DMS 273 (cell line): Measurements from ENCODE around the gene APBA2.

ENCODE experiments used
- DNase-seq: peaks from one replicate; lab custom pipeline; 2025; ENCODE audit not compliant: unreplicated experiment; lab: John Stamatoyannopoulos, UW

The APBA2 gene

DNA sequence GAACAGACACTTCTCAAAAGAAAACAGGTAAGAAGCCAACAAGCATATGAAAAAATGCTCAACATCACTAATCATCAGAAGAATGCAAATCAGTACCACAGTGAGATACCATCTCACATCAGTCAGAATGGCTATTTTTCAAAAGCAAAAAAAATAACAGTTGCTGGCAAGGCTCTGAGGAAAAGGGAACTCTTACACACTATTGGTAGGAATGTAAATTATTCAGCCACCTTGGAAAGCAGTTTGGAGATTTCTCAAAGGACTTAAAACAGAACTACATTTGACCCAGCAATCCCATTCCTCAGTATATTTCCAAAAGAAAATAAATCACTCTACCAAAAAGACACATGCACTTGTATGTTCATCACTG is 95.6 kb downstream of the APBA2 start:
- no peak for DNase-seq

DNA sequence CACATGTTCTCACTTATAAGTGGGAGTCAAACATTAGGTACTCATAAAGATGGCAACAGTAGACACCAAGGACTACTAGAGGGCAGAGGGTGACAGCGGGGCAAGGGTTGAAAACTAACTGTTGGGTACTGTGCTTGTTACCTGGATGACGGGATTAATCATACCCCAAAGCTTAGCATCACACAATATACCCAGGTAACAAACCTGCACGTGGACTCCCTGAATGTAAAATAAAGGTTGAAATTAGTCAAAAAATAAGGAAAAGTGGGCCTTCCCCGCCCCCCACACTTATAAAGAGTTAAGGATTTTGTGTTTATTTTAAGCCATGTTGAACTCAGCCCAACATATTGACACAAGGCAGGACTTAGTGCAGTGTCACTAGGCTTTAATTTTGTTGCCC is 96.1 kb downstream of the APBA2 start:
- no peak for DNase-seq

DNA sequence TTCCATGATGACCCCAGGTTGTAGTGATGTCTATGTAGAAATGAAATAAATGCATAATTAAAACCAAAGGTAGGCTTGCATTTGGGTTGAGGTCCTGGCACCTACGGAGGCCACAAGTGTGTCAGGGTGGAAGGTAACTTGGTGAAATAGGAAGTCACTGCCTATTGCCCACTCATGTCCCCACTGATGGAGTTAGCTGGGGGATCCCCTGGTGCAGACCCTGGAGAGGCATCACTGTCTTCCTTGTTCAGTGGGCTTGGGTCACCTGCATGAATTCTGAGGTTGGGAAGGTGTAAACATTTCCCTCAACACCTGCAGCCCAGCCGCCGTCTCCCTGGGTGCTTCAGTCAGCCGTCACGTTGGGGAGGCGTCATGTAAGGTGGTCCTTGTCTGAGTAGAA is 97.1 kb downstream of the APBA2 start:
- DNase-seq, result no peak

DNA sequence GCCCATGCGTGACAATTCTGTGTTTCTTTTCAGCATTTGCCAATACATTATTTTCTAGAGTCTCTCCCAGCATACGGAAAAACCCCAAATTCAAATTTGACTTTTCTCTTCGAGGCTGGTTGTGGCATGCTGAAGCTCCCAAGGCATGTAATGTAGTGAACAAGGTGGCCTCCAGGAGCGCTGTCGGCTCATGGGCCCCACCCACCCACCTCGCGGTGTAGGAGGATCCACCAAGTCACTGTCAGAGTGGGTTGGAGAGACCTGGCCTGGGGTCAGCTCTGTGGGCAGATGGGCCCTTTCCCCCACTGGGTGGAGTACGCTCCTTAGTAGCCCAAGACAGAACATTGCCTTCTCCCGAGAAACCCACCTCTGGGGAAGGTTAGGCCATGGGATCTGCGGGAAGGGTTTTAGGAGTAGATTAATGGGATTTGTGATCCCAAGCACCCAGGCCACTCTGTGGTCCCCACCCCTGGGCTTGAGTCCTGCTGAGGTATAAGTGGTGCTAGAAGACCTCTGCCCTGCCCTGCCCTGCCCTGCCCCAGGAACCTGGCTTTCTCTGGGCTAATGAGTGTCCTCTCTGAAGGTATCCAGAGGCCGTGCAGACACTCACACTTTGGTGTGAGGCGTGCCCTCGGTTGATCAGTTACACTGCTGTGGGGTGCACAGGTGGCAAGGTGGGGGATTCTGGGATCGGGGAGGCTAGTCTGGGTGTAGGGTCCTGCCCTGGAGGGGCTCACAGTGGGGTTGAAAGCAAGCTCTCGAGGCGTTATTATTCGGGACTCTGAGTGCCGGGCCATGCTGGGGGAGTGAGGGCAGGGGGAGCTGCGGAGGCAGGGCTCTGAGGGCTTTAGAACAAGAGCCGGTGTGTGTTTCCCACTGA is 97.9 kb downstream of the APBA2 start:
- no peak for DNase-seq

DNA sequence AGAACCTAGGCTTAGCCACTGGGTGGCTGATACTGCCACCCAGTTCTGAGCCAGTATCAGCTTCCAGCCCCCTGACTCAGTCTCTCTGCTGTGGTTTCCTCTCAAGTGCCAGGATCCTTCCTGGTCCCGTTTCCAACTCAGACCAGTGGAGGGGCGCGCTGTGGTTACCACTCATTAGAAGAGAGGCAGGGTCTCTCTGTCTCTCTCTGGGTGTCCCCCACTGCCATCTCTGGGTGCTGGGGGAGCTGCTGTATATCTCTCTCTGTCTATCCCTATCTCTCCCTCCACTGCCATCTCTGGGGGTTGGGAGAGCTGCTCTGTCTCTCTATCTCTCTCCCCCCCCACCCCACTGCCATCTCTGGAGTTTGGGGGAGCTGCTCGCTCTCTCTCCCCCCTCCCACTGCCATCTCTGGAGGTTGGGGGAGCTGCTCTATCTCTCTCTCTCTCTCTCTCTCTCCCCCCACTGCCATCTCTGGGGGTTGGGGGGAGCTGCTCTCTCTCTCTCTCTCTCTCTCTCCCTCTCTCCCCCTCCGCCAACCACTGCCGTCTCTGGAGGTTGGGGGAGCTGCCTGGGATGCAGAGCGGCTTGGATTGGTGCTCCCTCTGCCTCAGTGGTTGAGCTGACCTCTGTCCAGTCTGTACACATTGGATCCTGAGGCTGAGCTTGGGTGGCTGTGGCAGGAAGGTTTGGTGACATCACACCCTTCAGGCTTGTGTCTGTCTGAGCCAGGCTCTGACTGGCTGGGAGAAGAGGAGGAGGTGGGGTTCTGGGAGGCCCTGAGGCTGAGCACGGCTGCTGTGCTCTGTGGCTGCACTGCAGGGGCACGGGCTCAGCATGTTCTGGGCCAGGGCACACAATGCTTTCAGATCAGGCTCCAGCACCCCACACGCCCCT is 98.9 kb downstream of the APBA2 start:
- DNase-seq, result no peak

DNA sequence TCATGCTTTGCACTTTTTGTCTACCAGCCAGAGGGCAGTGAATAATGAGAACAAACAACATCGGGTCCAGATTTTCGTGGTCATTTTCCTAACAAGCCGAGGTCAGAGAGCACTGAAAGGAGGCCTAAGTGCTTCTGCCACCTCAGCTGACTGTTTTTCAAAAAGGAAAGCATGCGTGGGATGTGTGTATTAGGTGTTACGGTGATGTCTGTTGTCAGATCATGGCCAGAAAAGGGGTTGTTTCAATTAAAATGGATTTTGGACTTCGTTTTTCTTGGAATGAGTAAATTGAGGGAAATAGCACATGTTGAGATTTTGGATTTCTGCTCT is 99.5 kb downstream of the APBA2 start:
- no peak for DNase-seq

DNA sequence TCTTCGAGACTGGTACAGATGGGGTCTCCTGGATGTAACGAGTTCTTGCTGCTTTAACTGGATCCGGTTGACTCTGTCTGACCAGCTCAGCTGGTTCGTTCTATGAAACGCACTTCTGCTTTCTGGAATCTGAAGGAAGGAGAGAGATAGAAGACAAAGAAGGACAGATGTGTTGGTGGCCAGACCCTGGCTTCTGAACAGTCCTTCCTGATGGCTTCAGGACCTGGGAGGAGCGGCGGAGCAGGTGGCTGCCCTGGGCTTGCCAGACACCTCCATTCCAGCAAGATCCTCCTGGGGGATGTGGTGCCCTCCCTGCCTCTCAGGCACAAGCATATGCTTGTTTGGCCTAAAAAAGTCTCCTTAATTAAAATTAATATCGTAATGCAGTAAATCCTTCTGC is 99.9 kb downstream of the APBA2 start:
- DNase-seq, result no peak

DNA sequence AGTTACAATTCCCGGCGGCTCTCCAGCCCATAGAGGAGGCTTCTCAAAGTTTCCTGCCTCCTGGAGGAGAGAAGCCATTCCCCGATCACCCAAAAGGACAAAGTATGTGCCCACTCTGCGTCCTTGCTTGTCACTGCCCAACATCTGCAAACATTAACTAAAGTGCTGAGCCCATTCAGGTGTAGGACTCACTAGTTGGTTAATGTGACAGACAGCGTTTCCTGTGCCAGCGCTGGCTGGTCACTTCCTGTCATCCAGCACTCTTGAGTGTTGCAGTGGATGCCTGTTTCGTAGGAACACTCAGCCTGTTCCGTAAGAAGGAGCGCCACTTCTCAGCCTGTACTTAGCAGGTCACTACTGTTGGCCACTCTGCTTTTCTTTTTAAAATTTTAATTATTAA is 100.3 kb downstream of the APBA2 start:
- no peak for DNase-seq

DNA sequence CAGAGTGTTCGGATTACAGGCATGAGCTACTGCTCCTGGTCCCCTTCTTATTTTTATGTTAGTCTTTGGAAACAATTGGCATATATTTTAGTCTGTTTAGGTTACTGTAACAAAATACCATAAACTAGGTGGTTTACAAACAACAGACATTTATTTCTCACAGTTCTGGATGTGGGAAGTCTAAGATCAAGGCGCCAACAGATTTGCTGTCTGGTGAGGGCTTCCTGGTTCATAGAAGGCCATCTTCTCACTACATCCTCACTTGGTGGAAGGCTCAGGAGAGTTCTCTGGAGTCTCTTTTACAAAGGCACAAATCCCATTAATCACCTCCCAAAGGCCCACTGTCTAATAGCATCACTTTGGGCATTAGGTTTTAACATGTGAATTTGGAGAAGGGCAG is 101.0 kb downstream of the APBA2 start:
- no peak for DNase-seq

DNA sequence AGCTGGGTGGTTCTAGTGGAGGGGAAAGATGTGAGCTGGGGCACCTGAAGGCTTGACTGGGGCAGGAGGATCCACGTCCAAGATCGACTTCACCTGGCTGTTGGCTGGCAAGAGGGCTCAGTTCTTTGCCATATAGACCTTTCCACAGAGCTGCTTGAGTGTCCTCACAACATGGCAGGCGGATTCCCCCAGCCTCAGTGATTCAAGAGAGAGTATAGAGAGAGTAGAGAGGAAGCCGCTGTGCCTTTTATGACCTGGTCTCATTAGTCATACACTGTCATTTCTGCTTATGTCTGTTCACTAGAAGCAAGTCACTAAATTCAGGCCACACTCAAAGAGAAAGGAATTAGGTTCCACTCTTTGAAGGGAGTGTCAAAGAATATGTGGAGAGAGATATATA is 101.6 kb downstream of the APBA2 start:
- DNase-seq, result no peak

DNA sequence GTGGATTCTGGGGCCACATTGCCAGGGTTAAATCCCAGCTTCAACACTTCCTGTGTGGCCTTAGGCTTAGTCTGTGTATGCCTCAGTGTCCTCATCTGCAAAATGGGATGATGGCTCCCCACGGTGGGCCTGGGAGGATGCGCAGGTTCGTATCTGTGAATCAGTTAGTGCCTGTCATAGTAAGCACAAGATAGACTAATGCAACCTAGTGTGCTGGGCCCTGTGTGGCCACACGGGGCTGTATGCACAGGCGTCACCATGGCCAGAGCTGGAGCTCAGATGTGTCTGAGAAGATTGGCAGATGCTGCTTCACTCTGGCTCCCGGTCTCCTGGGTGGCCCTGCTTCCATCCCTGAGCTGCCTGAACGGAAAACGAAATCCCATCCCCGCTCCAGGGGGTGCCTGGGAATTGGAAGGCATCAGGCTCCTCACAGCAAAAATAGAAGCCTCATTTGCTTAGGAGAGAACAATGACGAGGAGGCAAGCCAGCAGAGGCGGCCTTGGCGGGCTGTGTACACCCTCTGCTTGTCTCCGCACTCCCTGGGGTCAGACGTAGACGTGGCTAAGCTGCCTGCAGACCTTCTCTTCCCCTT is 103.6 kb downstream of the APBA2 start:
- DNase-seq, result peak; percentile 10

DNA sequence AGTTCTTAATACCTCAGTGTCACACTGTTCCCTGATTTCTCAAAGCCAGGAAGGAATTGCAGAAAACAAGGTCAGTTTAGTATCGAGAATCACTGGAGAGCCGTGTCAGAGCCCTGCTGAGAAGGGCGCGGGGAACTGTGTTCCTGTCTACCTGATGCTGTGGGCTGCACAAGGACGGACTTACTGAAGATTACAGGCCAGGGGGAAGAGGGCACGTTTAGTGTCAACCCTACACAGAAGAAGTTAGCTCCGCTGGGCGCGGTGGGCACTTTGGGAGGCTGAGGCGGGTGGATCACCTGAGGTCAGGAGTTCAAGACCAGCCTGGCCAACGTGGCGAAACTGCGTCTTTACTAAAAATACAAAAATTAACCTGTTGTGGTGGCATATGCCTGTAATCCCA is 104.1 kb downstream of the APBA2 start:
- no peak for DNase-seq

DNA sequence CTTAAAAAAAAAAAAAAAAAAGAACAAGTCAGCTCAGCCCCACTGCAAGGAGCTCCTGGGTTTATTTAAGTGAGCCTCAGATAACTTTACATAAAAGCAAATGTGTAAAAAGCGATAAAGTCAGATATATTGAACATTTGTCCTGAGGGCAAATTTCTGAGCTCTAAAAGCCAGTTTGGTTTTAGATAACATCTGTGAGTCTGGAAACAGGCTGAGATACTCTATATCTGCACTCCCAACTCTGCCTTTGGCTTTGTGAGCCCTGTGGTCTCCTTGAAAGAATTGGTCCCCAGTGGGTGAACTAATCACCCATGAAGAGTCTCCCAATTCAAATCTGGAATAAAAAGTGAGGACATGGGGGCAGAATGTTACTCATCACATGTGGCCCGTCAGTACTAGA is 104.6 kb downstream of the APBA2 start:
- DNase-seq, result no peak

DNA sequence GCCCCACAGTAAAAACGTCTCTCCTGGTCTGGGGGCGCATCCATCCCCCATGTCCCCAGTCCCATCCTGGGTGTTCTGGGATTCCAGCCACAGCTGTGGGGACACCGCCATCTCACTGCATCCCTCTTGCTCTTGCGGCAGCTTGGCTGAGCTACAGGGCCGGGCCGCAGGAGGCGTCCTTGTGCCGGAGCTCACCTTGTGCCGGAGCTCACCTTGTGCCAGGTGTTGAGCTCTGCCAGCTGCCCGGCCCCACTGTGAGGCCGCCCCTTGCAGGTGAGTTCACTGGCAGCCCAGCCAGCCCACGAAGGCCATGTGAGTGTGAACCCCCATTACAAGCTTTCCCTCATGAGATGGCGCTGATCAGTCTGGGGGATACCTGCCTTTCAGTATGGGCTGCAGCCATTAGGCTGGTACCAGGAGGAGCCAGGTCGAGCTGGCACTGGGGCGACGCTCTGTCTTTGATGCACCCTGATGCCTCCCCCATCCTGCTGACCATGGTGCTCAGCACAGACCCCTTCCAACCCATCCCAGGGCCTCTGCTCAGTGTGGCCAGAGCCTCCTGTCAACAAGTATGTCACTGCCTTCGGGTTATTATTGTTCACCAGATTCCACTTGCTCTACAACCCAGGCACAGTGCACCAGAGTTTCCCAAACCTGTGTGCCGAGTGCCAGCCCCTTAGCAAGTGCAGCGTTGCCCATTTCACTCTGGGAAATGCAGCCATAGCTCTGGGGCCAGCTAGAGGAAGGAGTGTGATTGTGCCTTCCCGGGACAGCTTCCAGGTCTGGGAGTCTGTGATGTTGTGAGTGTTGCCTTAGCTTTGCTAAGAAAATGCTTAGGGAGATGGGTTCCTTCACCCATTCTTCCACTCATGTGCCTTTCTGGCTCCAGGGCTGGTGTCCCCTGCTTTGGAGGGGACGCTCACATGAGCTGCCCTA is 105.7 kb downstream of the APBA2 start:
- no peak for DNase-seq

DNA sequence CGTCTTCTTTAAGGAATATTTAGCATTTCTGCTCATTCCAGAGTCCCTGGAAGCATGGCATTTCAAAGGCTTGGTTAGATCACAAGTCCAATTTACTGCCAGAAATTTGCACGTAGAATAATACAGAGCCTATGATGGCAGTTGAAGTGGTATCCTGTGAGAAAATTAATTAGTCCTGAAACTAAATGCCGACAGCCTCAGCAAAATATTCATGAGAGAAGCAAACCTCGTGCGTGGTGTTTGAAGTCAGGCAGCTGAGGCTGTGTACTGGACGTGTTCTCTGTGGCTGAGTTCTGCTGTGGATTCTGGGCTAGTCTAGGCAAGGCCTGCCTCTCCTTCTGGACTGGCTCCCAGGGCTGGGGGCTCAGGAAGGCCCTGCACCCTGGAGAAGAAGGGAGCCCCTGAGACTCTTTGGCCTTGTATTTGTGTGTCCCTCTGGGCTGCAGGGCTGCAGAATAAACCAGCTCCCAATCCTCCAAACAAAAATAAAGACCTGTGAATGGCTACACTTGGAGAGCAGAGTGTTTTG is 106.6 kb downstream of the APBA2 start:
- DNase-seq, result no peak

DNA sequence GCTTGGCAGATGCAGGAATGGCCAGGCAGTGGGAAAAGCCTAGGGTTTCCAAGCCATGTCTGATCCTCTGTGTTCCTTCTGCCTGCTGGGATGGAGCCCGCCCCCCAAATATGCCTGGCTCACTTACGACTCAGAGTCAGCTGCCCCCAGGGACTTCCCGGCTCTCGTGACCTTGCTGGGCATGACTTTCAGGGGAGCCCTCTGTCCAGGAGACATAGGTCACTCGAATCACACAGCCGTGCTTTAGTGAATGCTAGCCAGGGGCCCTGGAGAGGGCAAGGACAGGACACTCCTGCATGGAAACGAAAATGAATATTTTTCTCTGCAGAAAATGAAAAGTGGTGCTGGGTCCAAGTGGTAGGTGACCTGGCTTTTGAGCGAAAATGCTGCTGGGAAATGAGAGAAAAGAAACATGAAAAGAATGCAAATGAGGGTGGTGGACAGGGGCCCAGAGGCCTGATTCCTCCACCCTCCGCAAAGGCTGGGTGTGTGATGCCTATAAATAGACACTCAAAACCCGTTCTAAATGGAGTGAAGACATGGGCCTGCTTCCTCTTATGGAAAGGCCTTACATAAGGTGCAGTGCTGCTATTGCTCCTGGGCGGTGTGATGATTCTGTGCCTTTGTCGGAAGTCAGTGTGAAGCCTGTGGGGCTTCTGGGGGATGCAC is 107.4 kb downstream of the APBA2 start:
- no peak for DNase-seq

DNA sequence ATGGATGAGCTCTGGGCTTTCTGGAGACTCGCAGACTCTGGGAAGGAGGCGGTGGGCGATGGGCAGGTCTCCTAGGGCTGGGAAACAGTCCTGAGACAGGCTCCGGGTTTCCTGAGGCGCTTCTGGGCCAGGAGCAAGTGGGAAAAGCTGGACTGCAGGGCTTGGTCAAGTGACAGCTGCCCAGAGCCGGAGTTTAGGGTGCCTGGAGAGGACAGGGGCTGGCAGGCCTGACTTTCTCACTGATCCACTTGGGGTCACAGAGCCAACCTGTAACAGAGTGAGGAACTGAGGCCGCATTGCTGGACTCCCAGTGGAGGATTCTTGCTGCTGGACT is 107.9 kb downstream of the APBA2 start:
- no peak for DNase-seq

DNA sequence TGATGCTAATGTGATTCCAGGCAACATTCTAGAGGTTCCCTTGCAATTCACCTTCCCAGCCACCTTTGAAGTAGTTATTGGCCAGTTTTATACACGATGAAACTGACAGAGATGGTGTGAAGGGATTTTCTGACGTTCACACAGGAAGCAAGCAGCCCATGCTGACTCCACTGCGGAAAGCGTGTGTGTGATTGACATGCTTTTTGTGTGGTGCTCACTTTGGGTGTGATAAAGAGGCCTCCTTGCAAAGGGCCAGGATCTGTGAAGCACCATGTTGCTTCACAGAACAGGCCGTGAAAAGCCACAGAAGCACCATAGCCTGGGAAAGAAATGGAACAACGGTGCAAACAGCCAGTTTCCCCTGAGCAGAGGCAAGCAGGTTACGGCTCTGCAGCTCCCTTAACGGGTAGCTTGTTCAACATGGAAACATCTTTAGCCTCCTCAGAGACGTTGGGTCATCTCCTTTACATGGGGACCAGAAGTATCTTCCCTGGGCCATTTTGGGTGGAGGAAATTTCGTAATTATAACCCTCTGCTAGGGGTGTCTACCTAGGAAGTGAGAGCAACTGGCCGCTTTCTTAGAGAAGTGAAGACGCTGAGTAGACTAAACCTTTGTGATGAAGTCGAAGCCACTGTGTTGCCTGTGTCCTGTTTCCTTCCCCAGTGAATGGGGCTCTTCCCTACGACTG is 108.5 kb downstream of the APBA2 start:
- no peak for DNase-seq

DNA sequence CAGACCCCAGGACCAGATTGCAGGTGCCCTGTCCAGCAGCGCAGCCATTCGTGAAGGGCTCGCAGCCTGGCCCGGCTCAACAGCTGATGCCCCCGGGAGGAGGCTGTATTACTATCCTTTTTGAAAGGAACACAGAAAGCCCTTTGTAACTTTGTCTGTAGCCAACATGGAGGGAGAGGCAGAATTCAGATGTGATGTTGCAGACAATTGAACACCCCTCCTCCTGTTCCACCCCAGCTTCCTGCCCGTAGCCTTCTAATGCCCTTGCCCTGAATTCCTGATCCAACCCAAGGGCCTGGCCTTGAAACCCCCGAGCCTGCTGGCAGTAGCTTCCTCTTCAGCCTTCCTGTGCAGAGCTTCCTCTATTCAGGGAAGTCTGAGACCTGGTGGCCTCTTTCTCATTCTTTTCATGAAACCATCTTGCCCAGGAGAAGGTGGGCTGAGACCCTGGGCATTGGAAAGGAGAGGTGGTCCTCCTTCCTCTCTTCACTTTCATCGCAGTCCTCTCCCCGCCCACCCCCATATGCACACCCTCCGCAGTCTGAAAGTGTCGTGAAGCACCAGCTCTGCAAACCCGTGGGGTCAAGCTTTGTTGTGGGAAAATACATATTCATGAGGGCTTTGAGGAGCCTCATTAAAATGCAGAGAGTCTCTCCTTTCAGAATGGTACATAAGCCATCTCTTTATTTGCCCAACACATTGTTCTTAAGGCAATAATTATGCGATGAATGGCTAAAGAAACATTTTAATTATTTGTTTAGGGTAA is 109.2 kb downstream of the APBA2 start:
- no peak for DNase-seq
